Measurements from ENCODE around the gene MECP2.

DNA sequence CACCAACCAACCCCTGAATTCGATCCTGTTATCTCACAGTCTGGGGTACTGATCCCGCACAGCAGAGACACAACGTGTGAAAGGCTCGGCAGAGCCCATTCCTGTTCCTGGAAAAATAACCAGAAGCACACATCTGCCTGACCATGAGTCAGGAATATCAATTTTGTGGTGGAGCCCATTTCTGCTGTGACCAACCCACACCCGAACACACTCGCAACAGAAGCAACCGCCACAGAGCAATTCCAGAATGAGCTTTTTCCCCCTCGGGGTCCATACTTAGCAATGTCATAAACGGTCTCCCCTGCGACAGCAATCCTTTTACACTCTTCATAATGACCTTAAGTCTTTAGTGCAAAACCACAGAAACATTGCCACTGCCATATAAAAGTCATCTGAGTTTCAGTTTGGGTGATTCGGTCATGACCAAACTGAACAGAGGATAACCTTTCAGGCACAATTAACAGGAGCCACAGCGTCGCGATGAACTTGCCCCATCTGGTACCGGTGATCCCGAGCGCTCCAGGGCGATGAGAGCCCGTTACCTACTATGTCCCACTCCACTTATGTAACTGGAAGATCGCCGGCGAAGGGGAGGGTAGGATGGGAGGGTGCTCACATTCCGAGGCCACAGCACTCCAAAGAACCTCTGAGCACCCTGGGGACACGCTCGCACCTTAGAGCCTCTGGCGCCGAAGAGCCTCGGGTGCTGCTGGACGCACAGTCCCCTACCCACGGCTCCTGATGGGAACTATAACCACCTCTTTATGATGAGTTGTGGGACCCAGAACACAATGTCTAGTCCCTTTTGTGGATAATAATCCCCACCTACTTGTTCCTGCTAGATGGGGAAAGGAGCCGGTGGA lies 1.1 kb downstream of the MECP2 start:
- TF ChIP-seq POLR2A (IDR thresholded peaks at IDR 0.05; ENCODE audit: low read depth, low read length): no peak
- TF ChIP-seq POLR2AphosphoS5 (IDR thresholded peaks at IDR 0.05; ENCODE audit: low read depth, low read length): no peak
- no peak for TF ChIP-seq POU2F2 (IDR thresholded peaks at IDR 0.05; ENCODE audit: low read depth, low read length)
- no peak for TF ChIP-seq TAF1 (IDR thresholded peaks at IDR 0.05; ENCODE audit: low read depth, low read length)
